GM18499 (cell line): Measurements from ENCODE around the gene MME.
"Not testable (repeated sequence)": the region's sequence is repeated elsewhere in the genome, so short reads cannot be mapped to it uniquely, and the experiment has no call there.

Source experiments
- ATAC-seq: cut with Tn5 transposase; IDR thresholded peaks from one replicate; pipeline ENCODE4 v1.9.1; 2021; ENCODE audit warnings: moderate number of reproducible peaks; ENCODE audit not compliant: insufficient read depth, unreplicated experiment

Gene MME

GRCh38 chr3:155083313-155083905 lies 3.3 kb downstream of the MME start:
- ATAC-seq: no peak

GRCh38 chr3:155084567-155084966 lies 4.4 kb downstream of the MME start:
- no peak for ATAC-seq

- ATAC-seq: no peak
Measured at GRCh38 chr3:155086051-155086450, 5.9 kb downstream of the MME start.

DNA sequence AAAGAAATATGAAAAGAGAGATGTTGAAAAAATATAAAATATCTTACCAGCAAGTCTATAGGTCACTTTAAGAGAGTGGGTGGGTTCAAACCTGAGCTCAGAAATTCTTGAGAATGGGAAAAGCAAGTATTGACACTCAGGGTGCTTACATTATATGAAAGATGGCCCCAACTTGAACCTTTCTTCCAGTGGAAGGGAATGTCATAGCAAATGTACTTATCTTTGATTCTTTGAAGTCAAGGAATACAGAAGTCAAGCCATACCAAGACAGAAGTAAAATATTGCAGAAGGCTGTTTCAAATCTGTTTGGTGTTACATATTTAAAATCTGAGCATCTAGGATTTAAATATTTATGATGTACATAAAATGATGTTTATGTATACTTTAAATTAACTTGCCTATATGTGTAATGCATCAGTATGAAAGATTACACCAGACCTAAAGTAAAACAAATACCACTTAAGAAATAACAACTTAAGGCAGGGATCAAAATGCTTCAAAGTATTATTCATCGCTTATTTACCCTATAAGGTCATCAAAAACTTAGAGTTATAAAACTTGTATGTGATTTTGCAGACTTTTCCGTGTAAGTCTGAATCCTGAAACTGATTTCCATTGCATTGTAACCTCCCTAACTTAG lies 8.7 kb downstream of the MME start:
- no peak for ATAC-seq

DNA sequence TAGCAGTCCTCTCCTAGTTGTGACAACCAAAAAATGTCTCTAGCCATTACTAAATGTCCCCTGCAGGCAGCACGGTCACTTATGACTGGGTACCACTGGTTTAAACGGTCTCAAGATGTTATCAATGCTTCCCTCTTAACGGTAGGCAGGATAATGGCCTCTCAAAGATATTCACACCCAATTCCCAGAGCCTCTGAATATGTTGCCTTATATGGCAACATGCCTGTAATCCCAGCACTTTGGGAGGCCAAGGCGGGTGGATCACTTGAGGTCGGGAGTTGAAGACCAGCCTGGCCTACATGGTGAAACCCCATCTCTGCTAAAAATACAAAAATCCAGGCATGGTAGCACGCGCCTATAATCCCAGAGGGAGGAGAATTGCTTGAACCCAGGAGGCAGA lies 9.4 kb downstream of the MME start:
- no peak for ATAC-seq

DNA sequence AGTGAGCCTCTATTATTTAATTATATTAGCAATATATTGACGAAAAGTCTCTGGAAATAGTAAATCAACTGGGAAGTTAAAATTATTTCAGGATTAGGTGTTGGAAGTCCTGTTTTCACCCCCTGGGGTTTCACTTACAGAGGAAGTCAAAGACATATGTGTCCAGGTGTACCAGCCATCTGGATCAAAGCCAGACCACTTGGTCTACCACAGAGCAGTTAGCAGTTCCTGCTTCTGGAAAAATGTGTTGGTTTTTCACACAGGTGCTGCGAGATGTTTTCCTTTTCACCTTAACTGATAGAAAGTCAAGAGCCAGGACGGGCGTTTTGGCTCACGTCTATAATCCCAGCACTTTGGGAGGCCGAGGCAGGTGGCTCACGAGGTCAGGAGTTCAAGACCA lies 13.1 kb downstream of the MME start:
- no peak for ATAC-seq

DNA sequence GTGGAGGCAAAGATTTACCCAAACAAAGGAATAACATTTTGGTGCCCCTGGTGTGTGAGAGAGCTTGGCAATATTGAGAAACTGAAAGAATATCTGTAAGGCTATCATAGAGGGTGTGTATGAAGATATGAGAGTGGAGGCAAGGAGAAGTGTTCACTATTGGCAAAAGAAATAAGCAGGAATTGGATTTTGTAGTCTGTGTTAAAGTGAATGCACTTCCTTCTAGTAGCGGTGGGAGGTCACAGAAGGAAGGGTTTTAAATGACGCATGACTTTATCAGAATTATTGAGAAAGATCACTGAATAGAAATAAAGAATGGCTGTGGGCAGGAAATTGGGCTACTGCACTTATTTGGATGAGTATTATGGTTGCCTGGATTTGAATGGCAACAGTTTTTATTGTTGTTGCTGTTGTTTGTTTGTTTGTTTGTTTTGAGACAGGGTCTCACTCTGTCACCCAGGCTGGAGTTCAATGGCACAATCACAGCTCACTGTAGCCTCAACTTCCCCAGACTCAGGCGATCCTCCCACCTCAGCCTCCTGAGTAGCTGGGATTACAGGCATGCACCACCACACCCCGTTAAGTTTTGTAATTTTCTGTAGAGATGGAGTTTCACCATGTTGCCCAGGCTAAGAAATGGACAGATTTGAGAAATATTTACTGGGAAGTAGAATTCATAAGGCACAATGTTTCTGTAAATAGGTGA lies 16.3 kb downstream of the MME start:
- no peak for ATAC-seq

DNA sequence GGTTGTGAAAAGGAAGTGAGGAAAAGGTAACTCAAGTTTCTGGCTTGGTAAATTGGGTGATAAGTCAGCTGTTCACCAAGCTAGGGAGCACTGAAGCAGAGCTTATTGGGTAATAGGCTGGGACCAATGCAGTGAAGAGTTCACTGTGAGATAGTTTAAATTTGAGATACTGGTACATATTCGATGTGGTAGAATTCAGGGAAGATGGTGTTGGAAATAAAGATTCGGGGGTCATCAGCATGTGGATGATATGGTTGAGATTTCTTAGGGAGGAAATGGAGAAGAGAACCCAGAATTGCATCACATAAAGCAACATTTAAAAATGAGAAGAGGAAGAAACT lies 16.9 kb downstream of the MME start:
- ATAC-seq: no peak

DNA sequence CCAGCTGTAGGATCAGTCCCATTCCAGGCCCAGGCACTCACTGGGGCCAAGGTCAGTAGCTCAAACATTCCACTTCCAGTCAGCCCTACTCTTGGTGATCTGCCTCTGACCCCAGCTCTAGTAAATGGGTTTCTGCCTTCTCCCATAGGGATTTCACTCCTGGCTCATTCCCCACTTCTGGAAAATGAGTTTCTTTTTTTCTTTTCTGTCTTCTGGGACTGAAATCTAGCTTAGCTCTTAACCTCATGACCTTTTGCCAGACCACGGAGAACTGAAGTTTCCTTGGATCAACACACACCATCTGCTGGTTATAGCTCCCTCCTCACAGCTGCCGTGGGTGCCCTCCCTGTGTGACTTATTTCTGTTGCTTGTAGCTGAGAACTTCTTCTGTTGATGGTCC lies 21.3 kb downstream of the MME start:
- ATAC-seq: no peak

- ATAC-seq: no peak
Measured at GRCh38 chr3:155102329-155102728, 22.2 kb downstream of the MME start.

GRCh38 chr3:155103686-155104085 lies 23.6 kb downstream of the MME start:
- no peak for ATAC-seq

DNA sequence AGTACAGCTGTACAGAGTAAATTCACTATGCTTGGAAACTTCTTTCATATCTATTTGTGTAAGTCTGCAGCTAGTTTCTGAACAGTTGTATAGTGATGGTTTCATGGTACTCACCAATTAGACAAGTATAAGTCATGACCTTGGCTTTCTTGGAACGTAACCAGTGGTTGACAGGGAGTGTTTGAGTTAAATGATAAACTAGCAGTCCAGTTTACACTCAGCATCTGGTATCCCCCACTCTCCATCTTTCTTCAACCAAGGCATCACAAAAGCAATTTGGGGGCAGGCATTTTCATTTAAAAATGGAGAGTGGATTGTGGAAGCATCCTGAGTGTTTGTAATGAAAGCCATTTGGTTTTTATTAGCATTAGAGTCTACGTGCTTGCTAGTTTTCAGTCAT lies 26.0 kb downstream of the MME start:
- ATAC-seq: no peak

GRCh38 chr3:155110022-155110421 lies 29.9 kb downstream of the MME start:
- no peak for ATAC-seq

DNA sequence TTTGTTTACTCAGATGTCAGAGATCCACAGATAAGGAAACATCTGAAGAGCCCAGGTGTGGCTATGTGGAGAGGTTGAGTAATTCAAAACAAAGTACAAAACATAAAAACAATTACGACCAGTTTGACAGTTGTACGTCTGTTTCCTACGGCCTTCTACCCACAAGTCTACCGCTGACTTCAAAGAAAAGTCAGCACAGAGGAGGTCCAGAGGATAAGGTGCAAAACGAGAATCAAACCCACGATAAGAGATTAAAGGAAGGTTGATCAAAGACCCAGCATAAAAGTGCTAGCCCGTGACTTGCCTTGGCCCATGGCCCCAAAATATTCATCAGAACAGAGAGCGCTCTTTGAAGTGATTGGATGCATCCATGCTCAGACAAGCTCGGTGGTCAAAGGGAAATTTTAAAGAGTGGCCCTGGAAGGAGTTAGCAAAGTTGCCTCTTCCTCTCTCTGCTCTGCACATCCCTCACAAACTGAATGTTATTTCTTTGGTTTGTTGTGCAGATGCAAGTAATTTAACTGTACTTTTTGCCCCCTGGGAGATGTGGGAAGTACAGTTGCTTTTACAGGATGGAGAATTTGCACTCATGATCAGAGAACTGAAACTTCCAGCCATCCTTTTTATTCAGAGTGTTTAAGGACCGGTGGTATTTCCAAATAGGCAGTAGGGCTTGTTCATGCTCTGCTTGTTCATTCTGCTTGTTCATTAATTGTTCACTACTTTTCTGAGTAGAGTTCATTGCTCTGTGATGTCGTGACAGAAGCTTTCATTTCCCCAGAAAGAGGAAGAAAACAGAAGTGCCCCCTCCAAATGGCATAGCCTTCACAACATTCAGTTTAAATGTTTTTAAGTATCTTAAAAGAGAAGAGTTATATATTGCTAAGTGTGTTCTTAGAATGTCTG lies 31.1 kb downstream of the MME start:
- ATAC-seq: no peak

DNA sequence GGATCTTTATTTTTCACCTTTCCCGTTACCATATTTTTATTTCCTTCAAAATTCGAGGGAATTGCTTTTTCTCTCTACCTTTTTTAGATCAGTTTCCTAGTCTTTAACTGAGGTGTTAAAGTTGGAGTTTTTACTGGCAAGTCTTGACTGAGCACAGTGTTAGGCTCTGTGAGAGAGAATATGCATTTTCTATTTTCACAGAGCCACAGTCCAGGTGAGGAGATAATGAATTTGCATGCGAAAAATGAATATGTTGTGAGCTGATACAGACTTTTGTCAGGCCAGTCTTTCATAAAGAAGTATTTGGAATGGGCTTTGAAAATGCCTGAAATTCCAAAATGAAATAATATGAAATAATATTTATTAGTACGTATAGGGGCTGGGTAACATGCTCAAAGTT lies 31.9 kb downstream of the MME start:
- no peak for ATAC-seq

- ATAC-seq: no peak
Measured at GRCh38 chr3:155112661-155113389, 32.7 kb downstream of the MME start.

DNA sequence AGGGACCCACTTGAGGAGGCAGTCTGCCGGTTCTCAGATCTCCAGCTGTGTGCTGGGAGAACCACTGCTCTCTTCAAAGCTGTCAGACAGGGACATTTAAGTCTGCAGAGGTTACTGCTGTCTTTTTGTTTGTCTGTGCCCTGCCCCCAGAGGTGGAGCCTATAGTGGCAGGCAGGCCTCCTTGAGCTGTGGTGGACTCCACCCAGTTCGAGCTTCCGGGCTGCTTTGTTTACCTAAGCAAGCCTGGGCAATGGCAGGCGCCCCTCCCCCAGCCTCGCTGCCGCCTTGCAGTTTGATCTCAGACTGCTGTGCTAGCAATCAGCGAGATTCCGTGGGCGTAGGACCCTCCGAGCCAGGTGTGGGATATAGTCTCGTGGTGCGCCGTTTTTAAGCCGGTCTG lies 44.6 kb downstream of the MME start:
- ATAC-seq: not testable (repeated sequence)

DNA sequence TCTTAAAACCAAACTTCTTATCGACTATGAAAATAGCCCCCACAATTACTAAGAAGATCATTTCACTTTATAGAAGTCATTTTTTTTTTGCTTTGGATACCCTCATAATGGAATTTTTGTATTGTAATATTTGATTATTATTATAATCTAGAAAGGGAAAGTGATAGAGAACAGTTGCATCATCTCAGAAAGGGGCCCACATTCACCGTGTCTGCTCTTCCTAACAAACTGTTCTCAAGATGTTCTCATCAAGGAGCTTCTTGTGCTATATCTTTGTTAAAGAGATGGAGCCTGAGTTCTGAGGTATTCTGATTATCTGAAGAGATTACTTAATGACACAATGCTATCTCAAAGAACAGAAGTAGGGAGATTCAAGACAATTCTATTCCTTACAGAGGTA lies 49.3 kb downstream of the MME start:
- ATAC-seq: no peak

DNA sequence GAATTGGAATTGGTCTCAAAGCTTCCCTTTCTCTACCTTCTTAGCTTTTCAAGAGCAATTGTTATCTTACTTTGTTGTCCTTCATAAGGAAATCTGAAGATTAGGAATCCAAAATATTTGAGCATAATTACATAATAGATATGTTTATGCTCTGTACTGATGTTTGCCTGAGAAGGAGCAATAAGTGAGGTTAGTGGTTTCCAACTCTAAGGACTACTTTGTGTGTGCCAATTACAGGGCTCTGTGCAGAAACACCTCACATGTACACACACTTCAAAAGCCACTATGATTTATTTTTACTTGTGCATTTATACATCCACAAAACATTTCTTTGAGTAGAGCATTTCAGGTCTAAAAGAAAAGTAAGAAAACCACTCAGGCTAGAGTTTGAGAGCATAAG lies 49.9 kb downstream of the MME start:
- no peak for ATAC-seq

DNA sequence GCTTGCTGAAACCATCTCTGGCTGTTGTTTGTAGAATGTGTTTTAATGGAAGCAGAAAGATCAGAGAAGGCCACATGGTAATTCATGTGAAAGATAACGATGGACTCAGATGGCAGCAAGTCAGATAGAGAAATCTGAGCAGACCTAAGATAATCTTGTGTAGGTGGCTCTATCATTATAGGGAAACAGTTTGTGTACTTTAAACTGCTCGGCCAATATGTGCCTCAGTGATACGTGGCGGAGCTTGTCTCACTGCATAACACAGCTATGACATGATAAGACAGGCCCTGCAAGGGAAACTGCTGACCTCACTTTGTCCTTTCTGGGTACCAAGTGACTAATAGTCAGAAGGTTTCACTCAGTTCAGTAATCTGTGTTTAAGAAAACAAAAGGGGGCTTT lies 51.0 kb downstream of the MME start:
- ATAC-seq: peak; percentile 88
